Peyer's patch (tissue), 4 donors: Measurements from ENCODE around the gene GET3.

Experiments
- CTCF ChIP-seq, 6 experiments: fragments of 450-650 bp in 4 of 6; fragments of 200-600 bp in 2 of 6; sonication (generic) in 1 of 6; IDR thresholded peaks; one replicate each; pipeline ENCODE4 v1.5.1; 2017 to 2019; ENCODE audit warnings: antibody characterized with exemption in 6 of 6, mild to moderate bottlenecking in 3 of 6, moderate library complexity in 1 of 6
- POLR2A ChIP-seq, 2 donors: fragments of 450-650 bp; IDR thresholded peaks; one replicate each; pipeline ENCODE4 v1.5.1; 2017; ENCODE audit warnings: antibody characterized with exemption in 2 of 2, mild to moderate bottlenecking in 2 of 2, moderate library complexity in 2 of 2

- TF ChIP-seq CTCF (IDR thresholded peaks at IDR 0.05) (no peak), POLR2A (IDR thresholded peaks at IDR 0.05) (no peak)
These were observed 48.3 kb upstream of the GET3 start for GRCh38 chr19:12689012-12689411.
